WTC11 (cell line): ENCODE results near the gene CLEC4D.

Source experiments
- CREM ChIP-seq: sonication (generic); formaldehyde crosslinking; IDR thresholded peaks from 2 replicates; pipeline ENCODE4 v1.8.1; 2022; ENCODE audit warnings: mild to moderate bottlenecking, missing genetic modification reagents, moderate library complexity
- RELA ChIP-seq: sonication (generic); formaldehyde crosslinking; IDR thresholded peaks from 2 replicates; pipeline ENCODE4 v1.8.1; 2022; ENCODE audit warnings: missing genetic modification reagents, mild to moderate bottlenecking, borderline replicate concordance
- SMAD3 ChIP-seq: sonication (generic); formaldehyde crosslinking; IDR thresholded peaks from 2 replicates; pipeline ENCODE4 v1.8.0; 2022; ENCODE audit warnings: missing genetic modification reagents, mild to moderate bottlenecking, borderline replicate concordance
- SP1 ChIP-seq: sonication (generic); formaldehyde crosslinking; conservative IDR thresholded peaks from 2 replicates; pipeline ENCODE4 v1.8.1; 2022; ENCODE audit warnings: missing genetic modification reagents
- ZNF121 ChIP-seq: sonication (generic); formaldehyde crosslinking; IDR thresholded peaks from 2 replicates; pipeline ENCODE4 v1.8.0; 2023; ENCODE audit warnings: missing genetic modification reagents
- TF ChIP-seq, protein P1 (sequence below): fragments of 200-600 bp; IDR thresholded peaks from 2 replicates; pipeline ENCODE4 v1.8.0; 2022; ENCODE audit warnings: antibody characterized with exemption
- TF ChIP-seq, protein P2 (sequence below): sonication (generic); formaldehyde crosslinking; IDR thresholded peaks from 2 replicates; pipeline ENCODE4 v1.8.0; 2022; ENCODE audit warnings: mild to moderate bottlenecking, missing genetic modification reagents
- TF ChIP-seq, protein P3 (sequence below): sonication (generic); formaldehyde crosslinking; conservative IDR thresholded peaks from 2 replicates; pipeline ENCODE4 v1.8.1; 2022; ENCODE audit warnings: mild to moderate bottlenecking, missing genetic modification reagents
- TF ChIP-seq, protein P4 (sequence below): sonication (generic); formaldehyde crosslinking; IDR thresholded peaks from 2 replicates; pipeline ENCODE4 v1.8.1; 2022; ENCODE audit warnings: low read depth, missing genetic modification reagents, borderline replicate concordance
- TF ChIP-seq, protein P5 (sequence below): sonication (generic); formaldehyde crosslinking; IDR thresholded peaks from 2 replicates; pipeline ENCODE4 v1.8.1; 2023; ENCODE audit warnings: mild to moderate bottlenecking, missing genetic modification reagents, moderate library complexity

DNA sequence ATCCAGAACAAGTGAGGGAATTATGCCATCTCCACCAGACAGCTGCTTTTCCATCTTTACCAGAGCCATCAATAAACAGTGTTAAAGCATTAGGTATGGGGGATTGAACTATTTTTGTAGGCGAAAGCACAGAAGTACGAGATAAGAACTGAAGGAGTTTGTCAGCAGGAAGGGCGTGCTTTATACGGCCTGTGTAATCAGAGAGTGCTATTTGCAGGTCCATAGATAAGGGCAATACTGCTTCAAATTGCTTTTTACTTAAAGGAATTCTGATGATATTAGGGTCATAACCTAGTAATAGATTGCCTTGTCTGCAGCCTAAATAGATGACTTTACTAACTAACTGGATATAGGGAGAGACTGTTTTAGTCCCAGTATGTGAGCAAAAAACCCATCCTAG is 47.7 kb downstream of the CLEC4D start:
- TF ChIP-seq, protein P1, sequence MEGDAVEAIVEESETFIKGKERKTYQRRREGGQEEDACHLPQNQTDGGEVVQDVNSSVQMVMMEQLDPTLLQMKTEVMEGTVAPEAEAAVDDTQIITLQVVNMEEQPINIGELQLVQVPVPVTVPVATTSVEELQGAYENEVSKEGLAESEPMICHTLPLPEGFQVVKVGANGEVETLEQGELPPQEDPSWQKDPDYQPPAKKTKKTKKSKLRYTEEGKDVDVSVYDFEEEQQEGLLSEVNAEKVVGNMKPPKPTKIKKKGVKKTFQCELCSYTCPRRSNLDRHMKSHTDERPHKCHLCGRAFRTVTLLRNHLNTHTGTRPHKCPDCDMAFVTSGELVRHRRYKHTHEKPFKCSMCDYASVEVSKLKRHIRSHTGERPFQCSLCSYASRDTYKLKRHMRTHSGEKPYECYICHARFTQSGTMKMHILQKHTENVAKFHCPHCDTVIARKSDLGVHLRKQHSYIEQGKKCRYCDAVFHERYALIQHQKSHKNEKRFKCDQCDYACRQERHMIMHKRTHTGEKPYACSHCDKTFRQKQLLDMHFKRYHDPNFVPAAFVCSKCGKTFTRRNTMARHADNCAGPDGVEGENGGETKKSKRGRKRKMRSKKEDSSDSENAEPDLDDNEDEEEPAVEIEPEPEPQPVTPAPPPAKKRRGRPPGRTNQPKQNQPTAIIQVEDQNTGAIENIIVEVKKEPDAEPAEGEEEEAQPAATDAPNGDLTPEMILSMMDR, result no peak
- TF ChIP-seq SMAD3 (CRISPR knock-in tag), result no peak
- no peak for TF ChIP-seq ZNF121 (CRISPR knock-in tag)
- TF ChIP-seq SP1 (CRISPR knock-in tag), result no peak
- no peak for TF ChIP-seq CREM (CRISPR knock-in tag)
- TF ChIP-seq, protein P2, sequence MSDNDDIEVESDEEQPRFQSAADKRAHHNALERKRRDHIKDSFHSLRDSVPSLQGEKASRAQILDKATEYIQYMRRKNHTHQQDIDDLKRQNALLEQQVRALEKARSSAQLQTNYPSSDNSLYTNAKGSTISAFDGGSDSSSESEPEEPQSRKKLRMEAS (CRISPR knock-in tag), result no peak
- TF ChIP-seq, protein P3, sequence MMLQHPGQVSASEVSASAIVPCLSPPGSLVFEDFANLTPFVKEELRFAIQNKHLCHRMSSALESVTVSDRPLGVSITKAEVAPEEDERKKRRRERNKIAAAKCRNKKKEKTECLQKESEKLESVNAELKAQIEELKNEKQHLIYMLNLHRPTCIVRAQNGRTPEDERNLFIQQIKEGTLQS (CRISPR knock-in tag), result no peak
- TF ChIP-seq RELA (CRISPR knock-in tag), result no peak
- TF ChIP-seq, protein P4, sequence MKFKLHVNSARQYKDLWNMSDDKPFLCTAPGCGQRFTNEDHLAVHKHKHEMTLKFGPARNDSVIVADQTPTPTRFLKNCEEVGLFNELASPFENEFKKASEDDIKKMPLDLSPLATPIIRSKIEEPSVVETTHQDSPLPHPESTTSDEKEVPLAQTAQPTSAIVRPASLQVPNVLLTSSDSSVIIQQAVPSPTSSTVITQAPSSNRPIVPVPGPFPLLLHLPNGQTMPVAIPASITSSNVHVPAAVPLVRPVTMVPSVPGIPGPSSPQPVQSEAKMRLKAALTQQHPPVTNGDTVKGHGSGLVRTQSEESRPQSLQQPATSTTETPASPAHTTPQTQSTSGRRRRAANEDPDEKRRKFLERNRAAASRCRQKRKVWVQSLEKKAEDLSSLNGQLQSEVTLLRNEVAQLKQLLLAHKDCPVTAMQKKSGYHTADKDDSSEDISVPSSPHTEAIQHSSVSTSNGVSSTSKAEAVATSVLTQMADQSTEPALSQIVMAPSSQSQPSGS (CRISPR knock-in tag), result no peak
- TF ChIP-seq, protein P5, sequence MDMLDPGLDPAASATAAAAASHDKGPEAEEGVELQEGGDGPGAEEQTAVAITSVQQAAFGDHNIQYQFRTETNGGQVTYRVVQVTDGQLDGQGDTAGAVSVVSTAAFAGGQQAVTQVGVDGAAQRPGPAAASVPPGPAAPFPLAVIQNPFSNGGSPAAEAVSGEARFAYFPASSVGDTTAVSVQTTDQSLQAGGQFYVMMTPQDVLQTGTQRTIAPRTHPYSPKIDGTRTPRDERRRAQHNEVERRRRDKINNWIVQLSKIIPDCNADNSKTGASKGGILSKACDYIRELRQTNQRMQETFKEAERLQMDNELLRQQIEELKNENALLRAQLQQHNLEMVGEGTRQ (CRISPR knock-in tag), result no peak
